Globus pallidus (tissue), 1 donor: ENCODE results near the gene KRT34.
"Not testable (repeated sequence)": the region's sequence is repeated elsewhere in the genome, so short reads cannot be mapped to it uniquely, and the experiment has no call there.

ENCODE experiments used
- DNase-seq: peaks from one replicate; pipeline ENCODE4 v3.0.0-alpha.2; 2015; ENCODE audit warnings: low spot score

KRT34 gene

DNA sequence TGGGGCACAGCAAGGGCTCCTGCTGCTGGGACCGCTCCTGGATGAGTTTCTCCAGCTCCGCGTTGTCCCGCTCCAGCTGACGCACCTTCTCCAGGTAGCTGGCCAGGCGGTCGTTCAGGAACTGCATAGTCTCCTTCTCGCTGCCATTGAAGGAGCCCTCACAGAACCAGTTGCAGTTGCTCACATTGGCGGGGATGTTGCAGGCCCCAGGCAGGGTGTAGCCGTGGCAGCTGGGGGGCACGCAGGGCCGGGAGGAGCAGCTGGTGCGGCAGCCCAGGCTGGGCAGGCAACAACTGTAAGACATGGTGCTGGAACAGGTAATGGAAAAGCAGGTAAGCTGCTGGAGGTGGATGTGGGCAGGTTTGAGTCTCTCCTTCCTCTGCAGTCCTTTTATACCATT is at the start of gene KRT34:
KRT34 (minus strand) TSS at position 364 of the 400 bp plus-strand sequence; CDS start at position 304, 60 bp downstream.
- DNase-seq = not testable (repeated sequence)

DNA sequence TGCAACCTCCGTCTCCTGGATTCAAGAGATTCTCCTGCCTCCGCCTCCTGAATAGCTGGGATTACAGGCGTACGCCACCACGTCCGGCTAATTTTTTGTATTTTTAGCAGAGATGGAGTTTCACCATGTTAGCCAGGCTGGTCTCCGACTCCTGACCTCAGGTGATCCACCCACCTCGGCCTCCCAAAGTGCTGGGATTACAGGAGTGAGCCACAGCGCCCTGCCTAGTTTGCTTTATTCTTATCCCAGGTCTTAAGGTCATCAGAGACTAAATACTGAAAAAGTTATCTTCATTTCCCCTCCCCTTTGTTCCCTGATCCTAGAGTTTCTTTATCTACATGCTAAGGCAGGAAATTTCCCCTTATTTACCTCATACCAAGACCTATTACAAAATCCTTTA is 48.3 kb upstream of the KRT34 start:
- not testable (repeated sequence) for DNase-seq

DNA sequence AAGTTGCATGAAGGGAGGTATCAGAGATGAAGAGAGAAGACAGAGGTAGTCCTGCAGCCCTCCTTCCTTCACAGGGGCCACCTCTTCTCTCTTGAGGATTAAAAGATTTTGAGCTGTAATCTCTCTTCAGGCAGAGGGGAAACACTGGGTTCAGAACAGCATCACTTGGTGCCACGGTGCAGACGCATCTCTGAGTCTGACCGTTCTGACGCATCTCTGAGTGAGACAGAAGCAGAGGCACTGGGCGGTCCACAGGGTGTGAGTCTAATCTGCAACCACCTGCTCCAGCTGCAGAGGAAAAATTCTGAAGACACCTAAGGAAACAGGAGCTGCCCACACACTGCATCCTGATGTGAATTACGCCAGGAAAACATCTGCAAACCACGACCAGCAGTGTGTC is 47.6 kb upstream of the KRT34 start:
- DNase-seq = no peak

DNA sequence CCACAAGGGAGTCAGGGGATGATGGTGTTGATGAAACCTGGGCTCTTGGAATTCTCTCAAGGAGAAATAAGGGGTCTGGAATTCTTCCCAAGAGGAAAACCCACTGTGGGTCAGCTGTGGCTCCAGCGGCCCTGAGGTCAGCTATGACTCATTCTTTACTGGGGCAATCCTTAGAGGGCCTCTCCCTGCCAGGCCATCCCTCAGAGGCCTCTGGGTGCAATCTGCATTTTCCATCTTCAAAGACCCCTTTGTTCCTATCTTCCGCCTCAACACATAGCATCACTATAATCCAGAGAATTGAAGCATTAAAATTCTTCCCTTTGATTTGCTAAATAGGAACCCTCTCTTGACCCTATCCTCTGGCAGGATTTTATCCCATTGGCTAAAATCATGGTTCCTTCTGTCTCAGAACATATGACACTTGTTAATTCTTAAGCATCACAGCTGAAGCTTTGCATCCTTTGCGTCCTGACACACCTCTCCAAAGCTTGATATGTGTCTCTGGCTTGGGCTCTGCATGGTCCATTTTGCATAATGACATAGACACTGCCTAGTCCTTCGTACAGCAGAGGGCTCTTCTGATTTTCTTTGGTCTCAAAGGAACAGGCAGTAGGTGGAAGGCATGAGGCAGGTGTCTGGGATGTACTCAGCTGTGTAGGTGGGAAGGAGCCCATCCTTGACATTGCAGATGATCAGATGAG is 46.6 kb upstream of the KRT34 start:
- DNase-seq = no peak

DNA sequence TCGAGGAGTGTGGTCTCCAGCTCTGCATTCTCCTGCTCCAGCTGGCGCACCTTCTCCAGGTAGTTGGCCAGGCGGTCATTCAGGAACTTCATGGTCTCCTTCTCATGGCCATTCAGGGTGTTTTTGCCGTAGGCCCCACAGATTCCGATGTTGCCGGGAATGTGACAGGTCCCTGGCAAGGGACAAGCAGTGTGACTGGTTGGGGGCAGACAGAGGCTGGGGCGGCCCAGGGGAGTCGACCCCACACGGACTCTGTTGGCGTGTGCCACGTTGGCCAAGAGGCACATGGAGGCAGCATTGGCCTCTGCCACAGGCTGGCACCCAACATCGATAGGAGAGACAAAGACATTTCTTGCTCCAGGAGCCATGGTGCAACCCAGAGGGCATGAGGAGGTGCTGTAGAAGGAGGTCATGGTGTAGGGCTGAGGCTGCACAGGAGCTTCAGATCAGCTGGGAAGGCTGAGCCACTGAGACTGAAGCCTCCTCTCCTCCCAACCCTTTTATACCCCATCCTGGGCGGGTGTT is 42.1 kb upstream of the KRT34 start, which contains the start of gene KRT37:
KRT37 (minus strand) TSS at position 475 of the 525 bp plus-strand sequence; CDS start at position 413, 62 bp downstream.
- DNase-seq = no peak

DNA sequence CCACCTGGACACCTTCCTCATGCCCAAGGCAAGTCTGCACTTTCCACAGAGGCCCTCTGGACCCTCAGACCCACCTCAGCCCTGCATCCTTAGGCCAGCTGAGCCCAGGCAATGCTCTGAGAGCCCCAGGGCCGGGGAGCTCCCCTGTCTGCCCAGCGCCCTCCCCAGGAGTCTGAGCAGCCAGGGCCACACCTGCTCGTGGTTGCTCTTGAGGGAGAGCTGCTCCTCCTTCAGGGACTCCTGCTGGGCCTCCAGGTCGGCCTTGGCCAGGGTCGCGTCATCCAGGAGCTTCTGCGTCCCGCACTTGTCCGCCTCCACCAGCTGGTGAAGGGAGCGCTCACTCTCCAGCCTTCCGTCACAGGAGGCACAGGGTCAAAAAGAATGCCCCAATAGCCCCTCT is 40.5 kb upstream of the KRT34 start:
- DNase-seq = not testable (repeated sequence)

DNA sequence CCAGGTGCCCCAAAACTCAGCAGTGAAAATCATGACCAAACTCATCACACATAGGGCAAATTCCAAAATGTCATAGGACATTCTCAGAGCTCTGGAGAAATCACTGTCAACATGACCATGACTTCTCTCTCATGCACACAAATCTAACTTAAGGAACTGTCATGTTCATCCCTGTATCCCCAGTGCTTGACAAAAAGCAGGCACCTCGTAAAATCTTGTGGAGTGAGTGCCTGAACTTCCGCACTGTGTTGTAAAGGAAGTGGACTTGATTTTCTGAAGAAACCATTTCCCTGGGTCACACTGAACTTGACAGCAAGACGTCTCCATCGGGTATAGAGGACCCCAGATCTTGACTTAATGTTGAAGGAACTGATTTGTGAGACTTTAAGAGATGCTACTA is 39.5 kb upstream of the KRT34 start:
- DNase-seq = no peak

DNA sequence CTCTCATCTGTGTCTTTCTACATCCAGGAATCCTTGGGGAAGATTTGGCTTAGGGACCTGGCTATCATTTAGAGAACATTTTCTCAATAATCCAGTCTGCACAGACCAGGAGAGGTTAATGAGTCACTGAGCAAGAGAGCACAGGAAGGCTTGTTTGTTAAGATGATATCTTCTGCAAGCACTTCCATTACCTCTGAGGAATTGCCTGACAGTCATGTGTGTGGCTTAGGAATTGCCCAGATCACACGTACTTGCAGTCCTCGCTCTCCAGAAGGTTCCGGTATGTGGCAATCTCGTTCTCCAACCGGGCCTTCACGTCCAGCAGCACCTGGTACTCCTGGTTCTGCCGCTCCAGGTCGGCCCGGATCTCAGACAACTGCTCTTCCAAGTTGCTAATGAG is 39.0 kb upstream of the KRT34 start:
- no peak for DNase-seq

DNA sequence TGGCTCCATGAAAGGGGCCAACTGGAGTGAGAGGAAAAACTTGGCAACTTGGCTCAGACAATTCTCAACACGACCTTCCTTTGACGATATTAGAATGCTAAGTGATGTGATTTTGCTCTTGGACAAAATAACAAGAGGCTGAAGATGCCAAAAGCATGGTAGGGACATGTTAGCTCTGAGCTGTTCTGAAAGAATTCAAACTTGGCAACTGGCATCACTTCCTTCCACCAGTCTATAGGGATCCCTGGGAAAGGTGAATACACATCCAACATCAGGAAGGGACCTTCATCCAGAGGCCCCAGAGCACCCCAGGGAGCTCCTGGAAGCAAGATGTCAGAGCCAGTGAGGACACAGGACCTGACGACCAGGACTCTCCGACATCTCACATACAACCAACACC is 38.0 kb upstream of the KRT34 start:
- no peak for DNase-seq

DNA sequence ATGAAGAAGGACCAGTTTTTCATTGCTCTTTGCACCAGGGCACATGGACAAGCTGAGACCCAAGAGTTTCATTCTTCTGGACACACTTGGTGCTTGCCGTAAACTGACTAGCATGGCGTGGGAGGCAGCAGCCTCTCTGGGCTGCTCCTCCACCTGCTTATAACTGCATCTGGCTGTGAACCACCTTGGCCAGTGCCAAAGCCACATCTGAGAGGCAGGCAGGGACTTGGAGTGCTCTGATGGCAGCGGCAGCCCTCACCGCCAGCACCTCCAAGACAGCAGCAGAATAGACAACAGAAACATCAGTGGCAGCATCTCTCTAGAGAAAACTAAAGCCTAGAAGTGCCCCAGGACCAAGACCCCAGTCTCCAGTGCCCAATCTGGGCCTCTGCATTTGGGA is 37.6 kb upstream of the KRT34 start:
- DNase-seq = no peak

DNA sequence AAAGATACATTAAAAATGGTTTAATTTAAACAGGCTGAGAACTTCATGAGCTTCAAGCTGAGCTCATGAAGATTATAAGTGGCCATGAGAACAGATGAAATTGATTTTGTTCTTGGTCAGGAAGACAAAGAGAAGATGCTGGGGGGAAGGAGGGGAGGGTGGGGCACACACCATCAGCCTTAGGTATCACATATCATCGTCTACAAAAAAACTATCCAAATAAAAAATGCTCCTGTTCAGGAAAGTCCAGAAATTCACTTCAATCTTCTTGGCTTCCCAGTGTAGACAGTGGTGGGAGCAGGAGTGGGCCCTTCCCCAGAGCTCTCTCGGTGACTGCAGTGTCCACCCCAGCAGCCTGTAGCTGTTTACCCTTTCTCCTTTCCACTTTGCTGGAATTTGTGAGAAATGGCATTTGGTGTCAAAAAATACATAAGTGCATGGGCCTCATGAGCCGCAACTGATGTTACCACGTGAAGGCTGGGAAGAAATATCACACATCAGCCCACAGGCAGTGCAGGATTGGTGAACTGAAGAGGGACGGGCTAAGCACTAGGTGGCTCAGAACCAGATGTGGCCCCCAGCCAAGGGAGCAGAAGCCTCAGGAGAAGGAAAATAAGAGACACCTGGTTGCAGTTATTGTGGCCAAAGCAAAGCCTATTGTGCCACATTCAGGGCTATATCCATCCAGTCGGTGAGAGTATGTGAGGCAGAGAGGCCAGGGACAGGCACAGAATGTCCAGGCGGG is 36.2 kb upstream of the KRT34 start:
- no peak for DNase-seq

DNA sequence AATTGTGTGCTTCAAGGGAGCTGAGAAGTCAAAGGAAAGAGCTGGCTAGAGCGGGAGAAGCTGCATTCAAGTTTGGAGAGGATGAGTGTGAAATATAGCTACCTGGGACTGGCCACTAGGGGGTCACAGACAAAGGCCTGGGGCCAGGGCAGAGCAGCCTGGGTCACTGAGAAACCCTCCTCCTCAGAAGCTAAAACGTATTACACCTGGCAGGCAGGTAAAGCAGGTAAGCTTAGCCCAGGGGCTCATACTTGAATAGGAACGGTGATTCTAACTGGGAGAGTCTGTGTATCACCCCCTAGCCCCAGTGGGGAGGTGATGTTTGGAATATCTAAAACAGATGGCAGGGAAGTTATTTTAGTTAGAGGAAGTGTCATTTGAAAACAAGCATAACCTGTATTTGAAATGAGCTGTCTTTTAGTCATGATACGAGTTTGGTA is 35.5 kb upstream of the KRT34 start:
- no peak for DNase-seq

DNA sequence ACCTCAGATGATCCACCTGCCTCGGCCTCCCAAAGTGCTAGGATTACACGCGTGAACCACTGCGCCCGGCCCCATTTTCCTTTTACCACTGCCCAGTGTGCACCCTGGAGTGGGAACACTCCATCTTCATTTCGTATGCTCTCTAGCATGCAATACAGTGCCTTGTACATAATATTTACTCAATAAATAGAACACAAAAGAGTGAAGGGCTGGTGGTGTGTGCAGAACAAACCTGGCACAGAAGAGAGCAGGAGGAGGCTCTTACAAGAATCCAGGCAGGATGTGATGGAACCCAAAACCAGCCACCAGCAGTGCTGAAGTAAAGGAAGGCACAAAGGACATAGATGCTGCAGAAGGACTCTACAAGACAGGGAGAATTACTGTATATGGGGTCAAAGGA is 35.0 kb upstream of the KRT34 start:
- DNase-seq = no peak

DNA sequence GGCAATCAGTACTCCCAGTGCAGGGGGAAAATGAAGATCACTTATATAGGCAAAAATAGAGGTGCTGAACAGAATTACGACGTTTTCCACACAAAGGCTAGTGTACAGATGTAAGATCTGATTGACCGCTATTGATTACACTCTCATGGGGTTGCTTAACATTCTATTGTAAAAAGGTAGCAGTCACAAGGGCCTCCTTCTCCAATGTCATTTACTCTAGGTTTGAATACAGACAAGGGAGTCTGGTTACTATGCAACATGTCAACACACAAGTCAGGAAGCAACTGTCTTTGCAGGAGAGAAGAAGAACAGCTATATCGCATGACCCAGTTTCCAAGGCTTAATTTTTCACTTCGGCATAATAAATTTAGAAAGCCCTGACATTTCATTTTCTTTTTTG is 34.4 kb upstream of the KRT34 start:
- DNase-seq = no peak

DNA sequence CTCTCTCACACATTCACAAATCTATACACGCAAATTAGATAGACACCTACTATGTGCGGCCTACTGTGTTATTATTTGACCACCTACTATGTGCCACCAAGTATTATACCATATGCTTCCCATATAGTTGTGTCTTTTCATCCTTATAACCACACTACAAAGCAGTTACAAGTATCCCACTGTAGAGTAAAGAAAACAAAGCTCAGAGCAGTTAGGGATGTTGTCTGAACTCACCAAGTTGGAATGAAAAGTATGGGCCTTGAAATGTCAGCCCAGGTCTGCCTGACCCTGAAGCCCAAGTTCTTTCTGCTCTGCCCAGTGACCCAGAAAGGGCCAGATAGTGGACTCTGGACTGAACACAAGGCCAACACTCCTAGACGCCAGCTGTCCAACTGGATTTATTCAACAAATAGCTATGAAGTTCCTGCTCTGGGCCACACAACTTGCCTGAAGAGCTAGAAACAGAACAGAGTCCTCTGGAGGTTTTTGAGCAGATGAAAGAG is 33.8 kb upstream of the KRT34 start:
- no peak for DNase-seq

DNA sequence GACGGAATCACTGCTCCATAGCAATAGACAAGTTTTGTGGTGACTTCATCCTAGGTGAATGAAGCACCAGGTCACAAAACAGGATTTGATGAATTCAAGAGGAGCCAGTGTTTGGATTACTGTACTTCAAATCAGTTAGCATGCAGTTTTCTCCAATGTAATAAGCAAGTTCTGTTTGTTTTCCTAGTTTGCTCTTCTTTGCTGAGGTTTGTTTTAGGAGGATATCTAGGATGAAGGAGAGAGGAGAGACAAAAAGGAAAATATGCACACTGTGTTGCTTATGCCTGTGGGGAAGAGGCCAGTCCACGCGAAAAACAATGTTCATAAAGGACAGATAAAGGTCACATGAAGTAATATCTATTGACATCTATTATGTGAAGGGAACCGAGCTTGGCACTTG is 33.3 kb upstream of the KRT34 start:
- DNase-seq = no peak

DNA sequence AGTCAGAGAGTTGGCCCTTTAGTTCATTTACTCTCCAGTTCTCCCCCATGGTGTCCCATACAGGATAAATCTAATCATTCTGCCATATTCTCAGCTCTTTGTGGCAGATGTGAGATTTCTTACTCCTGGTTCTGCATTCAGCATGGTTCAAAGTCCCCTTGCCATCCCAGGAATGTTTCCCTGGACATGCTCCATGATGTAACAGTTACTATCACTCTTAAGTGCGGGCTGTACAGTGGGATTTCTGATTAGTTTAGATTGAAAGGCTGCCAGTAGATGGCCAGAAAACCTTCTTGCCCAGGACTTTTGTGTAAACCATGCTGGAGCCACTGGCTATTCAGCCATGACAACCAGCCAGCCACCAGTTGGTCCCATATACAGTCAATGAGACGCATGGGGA is 31.9 kb upstream of the KRT34 start:
- no peak for DNase-seq

DNA sequence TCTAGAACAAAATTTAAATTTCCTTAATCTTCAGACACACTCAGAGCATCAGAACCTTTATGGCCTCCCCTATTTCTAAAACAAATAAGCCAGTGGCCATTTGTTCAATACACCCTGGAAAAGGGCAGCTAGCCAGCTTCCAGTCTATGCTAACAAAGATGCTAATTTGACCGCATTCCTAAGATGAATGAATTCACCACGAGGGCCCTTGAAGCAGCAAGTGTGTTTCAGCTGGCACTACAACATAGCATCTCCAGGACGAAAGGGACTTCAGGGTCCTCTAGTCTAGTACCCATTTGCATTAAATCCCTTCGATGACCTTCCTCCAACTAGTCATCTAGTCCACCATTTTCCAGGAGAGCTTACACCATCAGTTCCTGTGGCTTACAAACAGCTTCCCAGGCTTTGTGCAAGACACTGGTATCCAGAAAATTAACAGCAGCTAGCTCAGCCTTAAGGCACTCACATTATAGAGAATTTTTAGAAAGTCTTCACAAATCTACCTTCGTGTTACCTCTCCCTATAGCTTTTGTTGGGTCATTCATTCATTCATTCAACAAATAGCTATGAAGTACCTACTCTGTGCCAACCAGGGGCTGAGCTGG is 31.3 kb upstream of the KRT34 start:
- no peak for DNase-seq

DNA sequence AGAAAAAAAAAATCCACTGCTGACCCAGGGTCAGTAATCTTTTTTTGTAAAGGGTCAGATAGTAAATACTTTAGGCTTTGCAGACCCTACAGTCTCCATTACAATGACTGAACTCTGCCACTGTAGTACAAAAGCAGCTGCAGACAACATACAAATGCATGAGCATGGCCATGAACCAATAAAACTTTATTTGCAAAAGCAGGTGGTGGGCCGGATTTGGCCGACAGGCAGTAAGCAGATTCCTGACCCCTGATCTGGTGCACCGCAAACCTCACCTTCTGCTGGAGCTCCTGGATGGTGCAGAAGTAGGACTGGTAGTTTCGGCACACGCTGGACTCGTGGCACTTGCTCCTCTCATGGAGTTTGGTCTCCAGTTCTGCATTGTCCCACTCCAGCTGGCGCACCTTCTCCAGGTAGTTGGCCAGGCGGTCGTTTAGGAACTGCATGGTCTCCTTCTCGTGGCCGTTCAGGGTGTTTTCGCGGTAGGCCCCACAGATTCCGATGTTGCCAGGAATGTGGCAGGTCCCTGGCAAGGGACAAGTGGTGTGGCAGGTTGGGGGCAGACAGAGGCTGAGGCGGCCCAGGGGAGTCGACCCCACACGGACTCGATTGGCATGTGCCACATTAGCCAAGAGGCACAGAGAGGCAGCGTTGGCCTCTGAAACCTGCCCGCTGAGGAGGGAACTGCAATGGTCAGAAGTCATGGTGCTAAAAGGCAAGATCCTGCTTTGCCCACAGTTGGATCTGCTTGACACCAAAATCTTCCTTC is 29.1 kb upstream of the KRT34 start:
- no peak for DNase-seq

DNA sequence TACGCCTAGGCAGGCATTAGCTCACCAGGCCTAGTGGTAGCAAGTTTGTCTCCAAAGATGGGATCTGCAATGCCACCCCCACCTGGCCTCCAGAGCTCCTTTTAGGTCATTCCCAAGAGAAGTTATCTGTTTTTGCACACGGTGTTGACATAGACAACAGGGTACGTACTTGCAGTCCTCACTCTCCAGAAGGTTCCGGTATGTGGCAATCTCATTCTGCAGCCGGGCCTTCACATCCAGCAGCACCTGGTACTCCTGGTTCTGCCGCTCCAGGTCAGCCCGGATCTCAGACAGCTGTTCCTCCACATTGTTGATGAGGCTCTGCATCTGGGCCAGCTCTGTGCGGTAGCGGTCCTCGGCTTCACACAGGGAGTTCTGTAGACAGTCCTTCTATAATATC is 25.1 kb upstream of the KRT34 start:
- DNase-seq = no peak

DNA sequence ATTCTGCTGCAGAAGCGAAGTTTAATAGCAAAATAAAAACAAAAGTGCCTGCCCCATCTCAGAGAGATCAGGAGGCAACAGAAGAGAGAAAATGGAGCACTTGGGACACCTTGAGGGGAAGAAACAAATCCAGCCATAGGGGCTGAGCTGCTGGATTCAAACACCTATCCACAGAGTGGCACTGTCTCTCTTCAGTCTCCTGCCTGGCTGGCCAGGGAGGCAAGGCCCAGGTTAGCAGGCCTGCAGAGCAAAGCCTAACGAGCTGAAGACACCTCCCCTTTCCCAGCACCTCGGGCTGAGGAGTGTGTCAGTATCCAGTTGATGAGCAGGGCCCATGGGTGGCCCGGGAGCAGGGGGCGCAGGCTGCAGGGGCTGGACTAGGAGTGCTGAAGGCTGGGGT is 24.1 kb upstream of the KRT34 start:
- DNase-seq = no peak
